SK-N-SH treated with all-trans-retinoic acid at 6 μM for 48 hours (cell line): ENCODE data around the gene GNA15.

Source experiments
- ATAC-seq: fragments of 200-7000 bp; cut with Tn5 transposase; 3 replicates; pipeline ENCODE4 v1.9.1; 2020; ENCODE audit warnings: mild to moderate bottlenecking, moderate library complexity
- ARNTL ChIP-seq: fragments of 450-650 bp; formaldehyde crosslinking; IDR thresholded peaks from 2 replicates; pipeline ENCODE4 v1.5.0; 2020; ENCODE audit warnings: low read depth, mild to moderate bottlenecking, moderate library complexity, borderline replicate concordance
- BACH2 ChIP-seq: fragments of 250-450 bp; sonication (Bioruptor Pico); IDR thresholded peaks from 2 replicates; pipeline ENCODE4 v1.9.0; 2021; ENCODE audit warnings: mild to moderate bottlenecking, borderline replicate concordance
- CREB5 ChIP-seq: fragments of 250-450 bp; sonication (Bioruptor Pico); IDR thresholded peaks from 2 replicates; pipeline ENCODE4 v1.5.1; 2020; ENCODE audit warnings: low read depth, mild to moderate bottlenecking, moderate library complexity
- CSRNP3 ChIP-seq: fragments of 250-450 bp; sonication (Bioruptor Pico); IDR thresholded peaks from 2 replicates; pipeline ENCODE4 v1.5.1; 2021; ENCODE audit warnings: mild to moderate bottlenecking, moderate library complexity
- GLIS3 ChIP-seq: fragments of 250-450 bp; sonication (Bioruptor Pico); IDR thresholded peaks from 2 replicates; pipeline ENCODE4 v1.5.0; 2020; ENCODE audit warnings: mild to moderate bottlenecking, moderate library complexity
- ISL1 ChIP-seq: fragments of 250-450 bp; sonication (Bioruptor Pico); IDR thresholded peaks from 2 replicates; pipeline ENCODE4 v2.1.2; 2022; ENCODE audit warnings: mild to moderate bottlenecking, moderate library complexity
- OSR1 ChIP-seq: fragments of 250-450 bp; sonication (Bioruptor Pico); IDR thresholded peaks from 2 replicates; pipeline ENCODE4 v1.8.0; 2022; ENCODE audit warnings: moderate library complexity, mild to moderate bottlenecking, inconsistent platforms
- PATZ1 ChIP-seq: fragments of 250-450 bp; sonication (Bioruptor Pico); IDR thresholded peaks from 2 replicates; pipeline ENCODE4 v1.8.0; 2020; ENCODE audit warnings: mild to moderate bottlenecking, moderate library complexity, borderline replicate concordance
- POU6F1 ChIP-seq: fragments of 250-450 bp; sonication (Bioruptor Pico); IDR thresholded peaks from 2 replicates; pipeline ENCODE4 v1.8.0; 2021; ENCODE audit warnings: low read depth, mild to moderate bottlenecking, moderate library complexity, borderline replicate concordance
- PPARA ChIP-seq: fragments of 250-450 bp; sonication (Bioruptor Pico); IDR thresholded peaks from 2 replicates; pipeline ENCODE4 v1.5.0; 2020; ENCODE audit warnings: mild to moderate bottlenecking, borderline replicate concordance
- TSHZ2 ChIP-seq: fragments of 250-450 bp; sonication (Bioruptor Pico); IDR thresholded peaks from 2 replicates; pipeline ENCODE4 v1.5.0; 2020; ENCODE audit warnings: mild to moderate bottlenecking, moderate library complexity
- ZFP30 ChIP-seq: fragments of 450-650 bp; formaldehyde crosslinking; IDR thresholded peaks from 2 replicates; pipeline ENCODE4 v1.5.0; 2022; ENCODE audit warnings: mild to moderate bottlenecking, moderate library complexity
- ZNF565 ChIP-seq: fragments of 450-650 bp; formaldehyde crosslinking; conservative IDR thresholded peaks from 2 replicates; pipeline ENCODE4 v1.5.0; 2020; ENCODE audit warnings: low read depth, mild to moderate bottlenecking, moderate library complexity
- ZNF70 ChIP-seq: fragments of 450-650 bp; formaldehyde crosslinking; IDR thresholded peaks from 2 replicates; pipeline ENCODE4 v1.5.0; 2020; ENCODE audit warnings: mild to moderate bottlenecking, moderate library complexity
- ZNF8 ChIP-seq: fragments of 450-650 bp; formaldehyde crosslinking; IDR thresholded peaks from 2 replicates; pipeline ENCODE4 v1.5.0; 2020; ENCODE audit warnings: mild to moderate bottlenecking, moderate library complexity

Gene GNA15

GRCh38 chr19:3119693-3120380 lies 16.0 kb upstream of the GNA15 start:
- TF ChIP-seq PATZ1 = no peak
- TF ChIP-seq ARNTL (CRISPR knock-in tag) = no peak
- TF ChIP-seq GLIS3 = no peak
- no peak for TF ChIP-seq ZFP30
- no peak for TF ChIP-seq ZNF565
- TF ChIP-seq TSHZ2 (CRISPR knock-in tag) = no peak
- no peak for TF ChIP-seq BACH2 (CRISPR knock-in tag)
- no peak for TF ChIP-seq CSRNP3 (CRISPR knock-in tag)
- no peak for TF ChIP-seq CREB5 (CRISPR knock-in tag)
- ATAC-seq = no peak

- no peak for ATAC-seq
These were observed 15.1 kb upstream of the GNA15 start for GRCh38 chr19:3120611-3121276.

GRCh38 chr19:3121396-3121795 lies 14.4 kb upstream of the GNA15 start:
- ATAC-seq = no peak
- no peak for TF ChIP-seq ZNF8 (CRISPR knock-in tag)
- no peak for TF ChIP-seq BACH2 (CRISPR knock-in tag)
- no peak for TF ChIP-seq CSRNP3 (CRISPR knock-in tag)
- TF ChIP-seq GLIS3 = no peak
- no peak for TF ChIP-seq POU6F1
- no peak for TF ChIP-seq OSR1 (CRISPR knock-in tag)
- TF ChIP-seq ARNTL (CRISPR knock-in tag) = no peak
- no peak for TF ChIP-seq ISL1 (CRISPR knock-in tag)
- no peak for TF ChIP-seq ZNF565

More at GRCh38 chr19:3120611-3121276, 15.1 kb upstream of the GNA15 start:
- TF ChIP-seq ZNF70 = no peak
- no peak for TF ChIP-seq PPARA
- TF ChIP-seq CREB5 (CRISPR knock-in tag) = no peak
- TF ChIP-seq ZFP30 = no peak
